ENCODE data around the gene CNOT6L. TPM values are rescaled to one million over a fixed set of nuclear protein-coding genes. Genes with fewer than 3 reads are reported as not detected.

CNOT6L gene
- total RNA-seq (2022; extraction: Qiagen RNA extraction; ENCODE audit: low read depth), result 6.8 to 11.5 TPM (median 9.9 TPM) in 5 replicates

DNA sequence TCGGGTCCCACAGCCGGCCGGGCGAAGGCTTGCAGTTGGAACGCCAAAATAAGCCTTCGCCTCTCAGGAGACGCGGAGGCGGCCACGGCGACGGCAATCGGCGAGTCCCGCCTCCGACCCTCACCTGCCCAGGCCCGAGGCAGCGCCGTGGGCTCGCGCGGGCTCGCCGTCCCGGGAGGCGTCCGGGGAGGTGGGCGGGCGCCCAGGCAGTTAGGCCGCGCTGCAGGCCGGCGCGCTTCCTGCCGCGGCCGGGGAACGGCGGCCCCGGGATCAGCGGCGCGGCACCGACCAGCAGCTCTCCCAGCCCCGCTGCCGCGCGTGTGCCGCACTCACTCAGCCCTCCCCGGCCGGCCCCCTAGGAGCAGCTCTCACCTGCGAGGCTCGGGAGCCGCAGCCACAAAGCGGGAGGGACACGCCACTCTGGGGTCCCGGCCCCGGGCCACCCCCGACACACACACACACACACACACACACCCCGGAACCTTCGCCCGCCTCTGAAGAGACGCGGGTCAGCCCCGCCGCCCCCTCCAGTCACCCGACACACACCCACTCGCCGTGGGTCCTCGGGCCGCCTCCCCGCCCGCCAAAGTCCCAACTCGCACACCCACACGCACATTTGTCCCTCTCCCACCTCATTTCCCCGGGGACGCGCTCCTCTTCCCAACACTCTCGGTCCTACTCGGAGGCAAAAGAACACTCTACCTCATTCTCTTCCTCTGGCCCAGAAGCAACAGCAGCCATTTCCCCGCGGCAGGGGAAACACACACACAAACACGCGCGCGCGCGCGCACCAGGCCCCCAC is at the start of gene CNOT6L:
Gene CNOT6L (minus strand): TSS at position 767 of the 802 bp plus-strand sequence. CDS start 60 bp downstream, at position 707.

DNA sequence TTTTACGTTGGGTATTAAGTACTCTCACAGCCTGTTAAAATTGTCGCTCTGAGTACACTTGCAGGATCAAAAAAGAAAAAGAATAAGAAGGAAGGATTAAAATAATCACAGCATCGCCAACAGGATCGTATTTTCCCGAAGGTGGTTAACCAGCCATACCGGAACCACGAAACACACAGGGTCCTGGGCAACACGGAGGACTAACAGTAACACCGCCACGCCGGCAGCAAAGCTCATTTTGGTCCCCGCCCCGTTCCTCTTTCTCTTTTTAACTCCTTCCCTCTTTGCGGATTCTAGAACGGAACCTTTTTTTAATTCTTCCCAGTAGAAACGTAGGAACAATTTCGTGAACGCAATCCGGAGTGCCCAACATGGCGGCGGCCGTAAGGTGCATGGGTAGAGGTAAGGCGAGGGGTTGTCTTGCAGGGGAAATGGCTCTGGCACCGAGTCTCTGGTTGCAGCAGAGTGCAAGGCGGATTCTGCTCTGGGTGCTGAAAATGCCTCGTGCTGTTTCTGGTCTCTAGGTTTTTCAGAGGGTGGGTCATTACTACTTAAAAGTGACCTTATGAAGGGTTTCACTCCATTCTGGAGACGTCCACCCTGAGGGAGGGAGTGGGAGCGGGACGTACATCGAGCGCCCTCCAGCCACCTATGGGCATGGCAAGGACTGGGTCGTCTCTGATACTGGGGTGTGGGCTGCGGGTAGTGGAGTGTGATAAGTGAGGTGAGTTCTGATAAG is 43.5 kb upstream of the CNOT6L start, which contains the start of gene MRPL1:
Gene MRPL1 (plus strand): TSS at position 353 of the 739 bp plus-strand sequence. CDS start 19 bp downstream, at position 372.

Other genes with a start within 250 kb of the CNOT6L start
- not detected in 5 replicates for gene CXCL13, start 213.5 kb downstream of the CNOT6L start, total RNA-seq (2022; extraction: Qiagen RNA extraction; ENCODE audit: low read depth)
- 13.7 to 24.1 TPM (median 22.8 TPM) in 5 replicates for gene MRPL1, start 43.5 kb upstream of the CNOT6L start, total RNA-seq (2022; extraction: Qiagen RNA extraction; ENCODE audit: low read depth)
- gene FRAS1, start 238.0 kb upstream of the CNOT6L start, total RNA-seq (2022; extraction: Qiagen RNA extraction; ENCODE audit: low read depth), result 1.5 to 2.8 TPM (median 2.6 TPM) in 5 replicates

Data from A549 treated with RU486 at 1 μM for 4 hours (cell line).